Measurements from ENCODE around the gene RHCG. TPM values are rescaled to one million over a fixed set of nuclear protein-coding genes. Genes with fewer than 3 reads are reported as not detected.

Gene RHCG
- total RNA-seq, 1 donor from 2014 or later: not detected

DNA sequence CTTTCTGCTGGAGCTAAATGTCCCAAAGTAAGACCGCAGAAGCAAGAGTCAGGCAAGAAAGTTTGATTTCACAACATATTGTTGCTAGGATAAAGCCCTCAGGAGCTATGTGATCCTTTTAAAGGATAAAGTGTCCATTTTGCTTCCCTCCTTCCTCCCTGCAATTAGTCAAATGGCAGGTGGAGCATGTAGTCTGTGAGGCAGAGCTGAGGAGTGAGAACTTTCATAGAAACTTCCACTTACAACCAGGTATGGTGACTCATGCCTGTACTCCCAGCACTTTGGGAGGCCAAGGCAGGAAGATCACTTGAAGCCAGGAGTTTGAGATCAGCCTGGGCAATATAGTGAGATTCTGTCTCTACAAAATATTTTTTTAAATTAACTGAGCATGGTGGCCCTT is 25.2 kb upstream of the RHCG start:
- no peaks in the 10 kb centered on the region for H3K9me3 Mint-ChIP-seq
- H3K27me3 Mint-ChIP-seq (ENCODE audit: insufficient read depth): peaks cover 5% of the 10 kb centered on the region
- H3K36me3 Mint-ChIP-seq (ENCODE audit: low read depth): no peaks in the 10 kb centered on the region
- intact Hi-C loops (cut with micrococcal nuclease): no loop called here
- H3K4me3 Mint-ChIP-seq: no peak overlapping the region
- no peak overlapping the region for H3K27ac Mint-ChIP-seq
- no peaks in the 10 kb centered on the region for H3K4me1 Mint-ChIP-seq (ENCODE audit: low read depth)
- DNase-seq (ENCODE audit: low spot score): no peak

DNA sequence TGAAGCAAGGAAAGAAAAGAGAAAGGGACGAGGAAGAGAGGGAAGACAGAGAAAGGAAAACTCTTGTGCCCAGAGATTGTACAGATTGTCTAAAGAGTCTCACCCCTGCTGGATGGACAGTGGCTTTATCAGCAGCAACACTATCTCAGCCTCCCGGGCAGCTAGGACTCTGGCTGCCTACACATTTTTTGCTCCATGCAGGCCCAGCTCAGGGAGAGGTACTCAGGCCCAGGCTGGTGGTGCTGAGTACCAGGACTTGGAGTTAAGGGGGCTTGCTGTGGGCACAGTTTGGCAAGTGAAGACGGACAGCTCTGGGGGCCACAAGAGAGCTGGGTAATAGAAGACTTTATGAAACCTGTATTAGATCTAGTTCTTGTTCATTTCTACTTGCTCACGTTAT is 19.1 kb upstream of the RHCG start:
- Mint-ChIP-seq H3K9me3 (no peaks in the 10 kb centered on the region), H3K4me1 (ENCODE audit: low read depth) (no peaks in the 10 kb centered on the region), H3K36me3 (ENCODE audit: low read depth) (no peaks in the 10 kb centered on the region), H3K27me3 (ENCODE audit: insufficient read depth) (peaks cover 6% of the 10 kb centered on the region), H3K27ac (no peak overlapping the region), H3K4me3 (no peak overlapping the region)
- DNase-seq (ENCODE audit: low spot score): no peak
- intact Hi-C loops (cut with micrococcal nuclease): no loop called here

DNA sequence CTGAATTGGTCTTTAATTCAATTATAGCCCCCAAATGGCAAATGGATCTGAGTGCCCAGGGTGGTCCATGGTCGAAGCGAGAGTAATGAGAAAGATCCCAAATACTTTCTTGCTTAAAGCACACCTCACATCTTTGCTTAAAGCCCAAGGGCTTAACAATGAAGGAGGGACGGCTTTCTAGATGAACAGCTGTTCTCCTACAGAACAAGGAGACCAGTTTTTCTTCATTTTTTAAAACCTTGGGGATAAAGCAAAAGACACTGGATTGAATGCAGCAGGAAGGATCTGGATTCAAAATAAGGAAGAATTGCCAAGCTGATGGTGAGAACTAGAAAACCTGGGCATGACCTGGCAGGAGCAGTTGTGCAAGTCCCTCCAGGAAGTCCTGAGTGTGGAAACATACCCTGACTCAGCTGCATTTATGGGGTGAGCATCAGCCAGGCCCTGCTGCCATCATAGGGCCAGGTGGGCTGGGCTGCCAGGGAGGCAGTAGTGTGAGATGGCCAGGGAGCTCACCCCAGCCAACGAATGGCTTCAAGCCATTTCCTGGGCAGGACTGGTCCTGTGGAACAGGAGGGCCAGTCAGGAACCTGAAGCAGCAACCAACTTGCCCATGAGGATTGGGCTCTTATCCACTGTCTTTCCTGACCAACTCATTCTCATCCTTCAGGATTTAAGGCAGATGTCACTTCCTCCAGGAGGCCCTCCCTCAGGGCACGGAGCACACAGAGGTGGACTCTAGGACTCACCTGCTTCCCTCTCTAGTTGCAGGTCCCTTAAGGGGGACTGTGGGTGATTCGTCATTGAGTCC is 18.4 kb upstream of the RHCG start:
- DNase-seq (ENCODE audit: low spot score): no peak
- H3K36me3 Mint-ChIP-seq (ENCODE audit: low read depth): no peaks in the 10 kb centered on the region
- peaks cover 10% of the 10 kb centered on the region for H3K27me3 Mint-ChIP-seq (ENCODE audit: insufficient read depth)
- H3K27ac Mint-ChIP-seq: no peak overlapping the region
- intact Hi-C loops (cut with micrococcal nuclease): no loop called here
- no peaks in the 10 kb centered on the region for H3K9me3 Mint-ChIP-seq
- no peaks in the 10 kb centered on the region for H3K4me1 Mint-ChIP-seq (ENCODE audit: low read depth)
- no peak overlapping the region for H3K4me3 Mint-ChIP-seq

DNA sequence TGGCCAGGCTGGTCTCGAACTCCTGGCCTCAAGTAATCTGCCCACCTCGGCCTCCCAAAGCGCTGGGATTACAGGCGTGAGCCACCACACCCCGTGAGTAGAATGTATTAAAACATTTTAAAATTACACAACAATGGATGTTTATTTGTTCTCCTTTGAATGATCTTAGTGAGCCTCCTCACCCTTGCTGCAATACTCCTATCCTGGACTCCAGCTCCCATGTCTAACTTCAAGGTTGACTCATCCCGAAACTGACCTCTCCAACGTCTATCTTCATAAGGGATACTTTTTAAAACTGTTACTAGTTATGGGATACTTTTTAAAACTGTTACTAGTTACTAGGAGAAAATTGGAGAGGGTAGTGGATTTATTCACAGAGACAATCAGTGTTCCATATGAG is 17.8 kb upstream of the RHCG start:
- DNase-seq (ENCODE audit: low spot score): no peak
- Mint-ChIP-seq H3K36me3 (ENCODE audit: low read depth) (no peaks in the 10 kb centered on the region), H3K27me3 (ENCODE audit: insufficient read depth) (peaks cover 13% of the 10 kb centered on the region), H3K27ac (no peak overlapping the region), H3K4me3 (no peak overlapping the region), H3K9me3 (no peaks in the 10 kb centered on the region), H3K4me1 (ENCODE audit: low read depth) (no peaks in the 10 kb centered on the region)
- intact Hi-C loops (cut with micrococcal nuclease): no loop called here

DNA sequence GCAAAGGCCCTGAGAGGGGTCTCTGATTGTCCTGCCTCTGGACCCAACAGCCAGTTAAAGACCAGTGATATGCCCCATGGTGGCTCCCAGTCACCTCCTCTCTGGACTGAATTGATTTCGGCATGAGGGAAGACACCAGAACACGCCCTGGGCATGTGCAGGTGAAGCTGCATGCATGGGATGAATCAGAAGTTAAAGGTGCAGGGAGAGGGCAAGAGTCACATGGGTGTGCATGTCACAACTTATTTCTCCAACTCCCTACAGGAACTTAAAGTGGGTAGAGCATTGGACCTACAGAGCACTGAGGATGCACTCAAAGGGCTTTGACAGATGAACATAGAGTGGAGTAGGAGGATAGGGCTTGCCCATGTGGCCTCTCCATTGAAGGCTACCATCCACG is 16.9 kb upstream of the RHCG start:
- H3K9me3 Mint-ChIP-seq: no peaks in the 10 kb centered on the region
- intact Hi-C loops (cut with micrococcal nuclease): no loop called here
- H3K27ac Mint-ChIP-seq: no peak overlapping the region
- H3K27me3 Mint-ChIP-seq (ENCODE audit: insufficient read depth): peaks cover 13% of the 10 kb centered on the region
- H3K4me1 Mint-ChIP-seq (ENCODE audit: low read depth): no peaks in the 10 kb centered on the region
- H3K36me3 Mint-ChIP-seq (ENCODE audit: low read depth): no peaks in the 10 kb centered on the region
- no peak overlapping the region for H3K4me3 Mint-ChIP-seq
- no peak for DNase-seq (ENCODE audit: low spot score)

DNA sequence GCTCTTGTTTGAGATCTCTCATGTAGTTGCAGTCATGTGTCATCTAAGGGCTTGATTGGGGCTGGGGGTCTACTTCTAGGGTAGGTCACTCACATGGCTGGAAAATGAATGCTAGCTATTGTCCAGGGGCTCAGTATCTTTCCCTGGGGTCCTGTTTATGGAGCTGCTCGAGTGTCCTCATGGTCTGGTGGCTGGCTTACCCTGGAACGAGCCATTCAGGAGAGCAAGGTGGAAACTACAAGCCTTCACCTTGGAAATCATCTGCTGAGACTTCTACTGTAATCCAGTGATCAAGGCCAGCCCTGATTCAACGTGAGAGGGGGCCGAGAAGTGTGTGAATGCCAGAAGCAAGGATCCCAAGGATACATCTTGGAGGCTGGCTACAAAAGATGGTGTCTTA is 16.2 kb upstream of the RHCG start:
- Mint-ChIP-seq H3K27me3 (ENCODE audit: insufficient read depth) (peaks cover 11% of the 10 kb centered on the region), H3K36me3 (ENCODE audit: low read depth) (no peaks in the 10 kb centered on the region), H3K4me3 (no peak overlapping the region), H3K4me1 (ENCODE audit: low read depth) (no peaks in the 10 kb centered on the region), H3K9me3 (no peaks in the 10 kb centered on the region), H3K27ac (no peak overlapping the region)
- no peak for DNase-seq (ENCODE audit: low spot score)
- intact Hi-C loops (cut with micrococcal nuclease): no loop called here

DNA sequence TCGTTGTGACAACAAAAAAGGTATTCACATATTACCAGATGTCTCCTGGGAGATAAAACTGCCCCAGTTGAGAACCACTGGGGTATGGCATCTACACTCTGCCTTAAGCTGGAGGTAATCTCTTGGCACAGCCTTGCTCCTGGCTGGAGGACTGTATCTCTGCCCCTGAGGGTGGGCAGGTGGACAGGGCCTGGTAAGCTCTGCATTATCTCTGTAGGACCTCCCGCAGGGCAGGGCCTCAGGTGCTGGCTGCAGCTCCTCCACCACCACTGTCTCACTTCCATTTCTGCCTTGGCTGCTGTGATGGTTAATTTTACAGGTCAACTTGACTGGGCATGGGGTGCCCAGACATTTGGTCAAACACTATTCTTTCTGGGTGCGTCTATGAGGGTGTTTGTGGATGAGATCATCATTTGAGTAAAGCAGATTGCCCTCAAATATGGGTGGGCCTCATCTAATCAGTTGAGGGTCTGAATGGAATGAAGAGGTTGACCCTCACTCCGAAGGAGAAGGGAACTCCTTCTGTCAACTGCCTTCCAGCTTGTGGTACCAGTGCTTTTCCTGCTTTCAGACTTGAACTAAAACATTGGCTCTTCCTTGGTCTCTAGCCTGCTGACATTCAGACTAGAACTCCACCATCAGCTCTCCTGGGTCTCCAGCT is 9.8 kb upstream of the RHCG start:
- DNase-seq (ENCODE audit: low spot score): no peak
- H3K9me3 Mint-ChIP-seq: no peaks in the 10 kb centered on the region
- no peak overlapping the region for H3K27ac Mint-ChIP-seq
- no peak overlapping the region for H3K4me3 Mint-ChIP-seq
- intact Hi-C loops (cut with micrococcal nuclease): no loop called here
- no peaks in the 10 kb centered on the region for H3K4me1 Mint-ChIP-seq (ENCODE audit: low read depth)
- peaks cover 8% of the 10 kb centered on the region for H3K27me3 Mint-ChIP-seq (ENCODE audit: insufficient read depth)
- H3K36me3 Mint-ChIP-seq (ENCODE audit: low read depth): no peaks in the 10 kb centered on the region

DNA sequence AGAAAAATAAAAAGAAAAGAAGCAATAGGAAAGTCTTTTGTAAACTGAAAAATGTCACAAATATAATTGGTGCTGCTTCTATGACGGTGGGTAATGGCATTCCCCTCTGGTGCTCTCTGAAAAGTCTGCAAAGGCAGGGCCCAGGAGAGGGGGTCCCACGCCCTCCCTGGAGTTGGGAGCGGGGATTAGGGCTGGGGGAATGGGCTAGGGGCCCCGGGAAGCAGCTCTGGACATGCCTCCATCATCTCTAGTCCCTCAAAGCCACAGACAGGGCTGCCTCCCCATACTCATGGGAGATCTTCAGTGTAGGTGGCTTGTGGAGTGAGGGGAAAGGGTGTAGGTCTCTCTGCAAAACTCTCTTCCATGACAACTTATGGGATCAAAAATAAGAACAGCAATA is 7.8 kb upstream of the RHCG start:
- H3K4me1 Mint-ChIP-seq (ENCODE audit: low read depth): no peaks in the 10 kb centered on the region
- no peak for DNase-seq (ENCODE audit: low spot score)
- H3K9me3 Mint-ChIP-seq: no peaks in the 10 kb centered on the region
- H3K27ac Mint-ChIP-seq: no peak overlapping the region
- H3K4me3 Mint-ChIP-seq: no peak overlapping the region
- H3K27me3 Mint-ChIP-seq (ENCODE audit: insufficient read depth): peaks cover 2% of the 10 kb centered on the region
- intact Hi-C loops (cut with micrococcal nuclease): no loop called here
- no peaks in the 10 kb centered on the region for H3K36me3 Mint-ChIP-seq (ENCODE audit: low read depth)

DNA sequence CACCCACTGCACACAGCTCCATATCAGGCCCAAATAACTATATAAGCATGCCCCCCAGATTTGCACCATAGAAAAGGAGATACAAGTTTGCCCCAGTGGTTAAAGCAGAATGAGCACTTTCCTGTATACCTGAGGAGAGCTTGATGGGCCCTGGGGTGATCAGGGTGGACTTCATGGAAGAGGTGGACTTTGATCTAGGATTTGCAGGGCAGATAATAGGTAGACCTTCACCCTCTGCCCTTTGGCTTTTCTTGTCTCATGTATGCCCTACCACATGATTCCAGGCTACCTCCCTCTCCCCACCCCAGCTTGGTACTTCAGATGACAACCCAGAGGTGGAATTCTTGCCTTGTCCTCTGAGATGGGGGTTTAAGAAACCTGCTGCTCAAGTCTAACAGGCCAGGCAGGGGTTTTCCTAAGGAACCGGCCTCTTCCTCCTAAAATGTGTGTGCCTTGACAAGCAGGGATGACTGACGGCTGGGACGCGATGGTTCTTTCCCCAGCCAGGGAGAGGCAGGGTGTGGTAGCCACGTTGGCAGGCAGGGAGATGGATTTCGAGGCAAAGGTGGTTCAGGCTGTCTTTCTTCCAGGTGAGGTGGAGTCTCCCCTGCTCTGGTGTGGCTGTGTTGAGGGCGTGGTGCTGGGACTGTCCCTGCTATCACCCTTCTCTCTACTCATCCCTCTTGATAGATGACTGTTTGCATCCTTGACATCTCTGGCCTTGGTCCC is 6.6 kb upstream of the RHCG start:
- peaks cover 12% of the 10 kb centered on the region for H3K27me3 Mint-ChIP-seq (ENCODE audit: insufficient read depth)
- intact Hi-C loops (cut with micrococcal nuclease): no loop called here
- H3K27ac Mint-ChIP-seq: no peak overlapping the region
- no peaks in the 10 kb centered on the region for H3K4me1 Mint-ChIP-seq (ENCODE audit: low read depth)
- no peaks in the 10 kb centered on the region for H3K36me3 Mint-ChIP-seq (ENCODE audit: low read depth)
- H3K4me3 Mint-ChIP-seq: no peak overlapping the region
- no peaks in the 10 kb centered on the region for H3K9me3 Mint-ChIP-seq
- DNase-seq (ENCODE audit: low spot score): no peak

DNA sequence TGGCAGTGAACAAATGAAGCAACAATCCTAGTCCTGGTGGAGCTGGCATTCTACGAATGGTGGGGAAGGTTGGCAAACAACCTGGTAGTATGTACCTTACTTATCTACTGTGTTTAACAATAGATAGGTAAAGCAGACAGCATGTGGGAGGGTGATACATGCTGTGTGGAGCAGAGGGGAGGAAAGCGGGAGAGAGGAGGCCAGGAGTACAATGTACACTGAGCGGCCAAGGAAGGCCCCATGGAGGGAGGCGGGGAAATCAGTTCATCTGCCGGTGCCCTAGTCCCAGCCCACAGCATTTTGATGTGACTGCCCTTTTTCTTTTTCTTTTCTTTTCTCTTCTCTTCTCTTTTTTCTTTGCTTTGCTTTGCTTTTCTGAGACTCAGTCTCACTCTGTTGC is 5.3 kb upstream of the RHCG start:
- H3K27ac Mint-ChIP-seq: no peak overlapping the region
- no peaks in the 10 kb centered on the region for H3K9me3 Mint-ChIP-seq
- H3K4me1 Mint-ChIP-seq (ENCODE audit: low read depth): no peaks in the 10 kb centered on the region
- DNase-seq (ENCODE audit: low spot score): no peak
- H3K27me3 Mint-ChIP-seq (ENCODE audit: insufficient read depth): peaks cover 22% of the 10 kb centered on the region
- intact Hi-C loops (cut with micrococcal nuclease): no loop called here
- H3K4me3 Mint-ChIP-seq: no peak overlapping the region
- H3K36me3 Mint-ChIP-seq (ENCODE audit: low read depth): no peaks in the 10 kb centered on the region

DNA sequence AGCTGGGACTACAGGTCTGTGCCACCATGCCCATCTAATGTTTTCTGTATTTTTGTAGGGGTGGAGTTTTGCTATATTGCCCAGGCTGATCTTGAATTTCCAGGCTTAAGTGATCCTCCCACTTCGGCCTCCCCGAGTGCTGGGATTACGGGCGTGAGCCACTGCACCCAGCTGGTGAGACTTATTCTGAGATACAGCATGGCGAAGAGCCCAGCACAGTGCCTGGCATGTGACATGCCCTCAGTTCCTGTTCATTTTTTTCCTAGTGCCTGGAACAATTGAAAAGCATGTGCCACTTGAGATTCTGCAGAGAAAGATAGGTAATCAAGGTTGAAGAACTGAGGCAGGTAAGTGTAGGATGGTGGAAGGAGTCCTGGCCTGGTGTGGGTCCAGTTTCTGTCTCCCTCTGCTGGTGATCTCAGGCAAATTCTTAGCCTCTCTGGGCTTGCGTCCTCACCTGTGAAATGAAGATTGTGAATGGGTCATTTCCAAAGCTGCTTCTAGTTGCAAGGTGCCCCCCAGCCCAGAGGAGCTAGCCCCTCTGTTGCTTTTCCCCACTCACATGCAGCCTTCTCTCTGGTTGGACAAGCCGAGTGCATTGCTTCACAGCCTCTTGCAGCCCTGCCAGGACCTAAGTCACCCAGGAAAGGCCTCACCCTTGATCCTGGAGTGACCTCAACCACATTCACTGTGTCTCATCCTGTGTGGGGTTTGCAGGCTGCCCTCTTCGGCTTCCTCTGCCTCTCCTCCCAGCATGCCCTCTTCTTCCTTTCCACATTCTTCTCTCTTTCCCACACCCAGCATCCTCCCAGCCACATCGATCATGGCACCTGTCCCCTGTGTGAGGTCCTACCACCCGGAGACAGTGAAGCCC is 4.3 kb upstream of the RHCG start:
- no peaks in the 10 kb centered on the region for H3K9me3 Mint-ChIP-seq
- no peak for DNase-seq (ENCODE audit: low spot score)
- intact Hi-C loops (cut with micrococcal nuclease): no loop called here
- H3K36me3 Mint-ChIP-seq (ENCODE audit: low read depth): no peaks in the 10 kb centered on the region
- peaks cover 29% of the 10 kb centered on the region for H3K27me3 Mint-ChIP-seq (ENCODE audit: insufficient read depth)
- no peak overlapping the region for H3K27ac Mint-ChIP-seq
- H3K4me3 Mint-ChIP-seq: no peak overlapping the region
- H3K4me1 Mint-ChIP-seq (ENCODE audit: low read depth): no peaks in the 10 kb centered on the region

DNA sequence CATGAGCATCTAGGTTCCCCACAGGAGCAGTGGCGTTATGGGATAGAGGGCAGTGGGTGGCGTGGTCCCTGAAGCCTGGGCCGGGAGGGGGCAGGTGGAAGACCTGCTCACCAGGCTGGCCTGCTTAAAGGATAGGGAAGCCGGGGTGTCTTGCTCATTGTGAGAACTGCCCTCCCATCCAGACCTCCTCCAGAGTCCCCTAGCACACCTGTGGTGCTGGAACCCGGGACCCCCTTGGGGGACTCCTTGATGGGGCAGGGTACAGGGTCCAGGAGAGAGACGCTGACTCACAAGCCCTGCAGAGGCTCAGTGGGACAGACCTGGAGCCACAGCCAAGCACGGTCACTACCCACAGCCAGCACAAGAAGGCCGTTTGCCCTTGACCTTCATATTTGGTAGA is 2.8 kb upstream of the RHCG start:
- Mint-ChIP-seq H3K9me3 (no peaks in the 10 kb centered on the region), H3K27me3 (ENCODE audit: insufficient read depth) (peaks cover 36% of the 10 kb centered on the region), H3K4me1 (ENCODE audit: low read depth) (no peaks in the 10 kb centered on the region), H3K27ac (no peak overlapping the region), H3K4me3 (no peak overlapping the region), H3K36me3 (ENCODE audit: low read depth) (no peaks in the 10 kb centered on the region)
- intact Hi-C loops (cut with micrococcal nuclease): no loop called here
- no peak for DNase-seq (ENCODE audit: low spot score)

DNA sequence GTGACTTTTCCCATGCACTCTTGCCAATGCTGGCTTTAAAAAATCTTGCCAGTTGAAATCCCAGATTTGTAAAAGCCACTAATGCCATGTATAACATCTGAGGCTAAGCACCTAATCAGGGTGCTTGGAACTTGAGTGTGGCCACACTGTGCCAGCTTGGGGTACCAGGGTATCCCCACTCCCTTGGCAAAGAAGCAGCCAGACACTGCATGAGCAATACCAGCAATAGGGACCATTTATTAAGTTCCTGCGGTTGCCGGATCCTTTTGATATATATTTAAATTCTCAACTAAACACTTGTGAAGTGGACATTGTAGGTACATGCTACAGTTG is 2.2 kb upstream of the RHCG start:
- Mint-ChIP-seq H3K36me3 (ENCODE audit: low read depth) (no peaks in the 10 kb centered on the region), H3K4me1 (ENCODE audit: low read depth) (no peaks in the 10 kb centered on the region), H3K4me3 (no peak overlapping the region), H3K27me3 (ENCODE audit: insufficient read depth) (peaks cover 36% of the 10 kb centered on the region), H3K27ac (no peak overlapping the region), H3K9me3 (no peaks in the 10 kb centered on the region)
- intact Hi-C loops (cut with micrococcal nuclease): no loop called here
- DNase-seq (ENCODE audit: low spot score): no peak
